Calu3 (cell line): ENCODE measurements around the gene DIAPH2. TPM values are rescaled to one million over a fixed set of nuclear protein-coding genes. Genes with fewer than 3 reads are reported as not detected.
"Not testable (repeated sequence)": the region's sequence is repeated elsewhere in the genome, so short reads cannot be mapped to it uniquely, and the experiment has no call there.

Experiments
- BruUV-seq: library from RNA; stranded (reverse); fragments of 400-500 nt; replicated peaks from 2 replicates; lab custom pipeline; 2021; lab: Mats Ljungman, UMichigan
- CTCF ChIA-PET: fragments of 300-600 bp; sonication (Branson Sonifier 250); formaldehyde crosslinking; loops from one replicate; lab custom pipeline; 2022; ENCODE audit warnings: antibody characterized with exemption; lab: Charles Lee
- DNase-seq: peaks from one replicate; pipeline ENCODE4 v3.0.0; 2022
- H3K27ac Mint-ChIP-seq: one replicate; pipeline ENCODE4 v1.8.0; 2022; ENCODE audit warnings: mixed read lengths; ENCODE audit not compliant: unreplicated experiment
- H3K27me3 Mint-ChIP-seq: one replicate; pipeline ENCODE4 v1.8.0; 2022; ENCODE audit warnings: mixed read lengths; ENCODE audit not compliant: unreplicated experiment
- H3K36me3 Mint-ChIP-seq: one replicate; pipeline ENCODE4 v1.8.0; 2022; ENCODE audit warnings: mild to moderate bottlenecking, moderate library complexity, mixed read lengths; ENCODE audit not compliant: insufficient read depth, unreplicated experiment
- H3K4me1 Mint-ChIP-seq: one replicate; pipeline ENCODE4 v1.8.0; 2022; ENCODE audit warnings: mild to moderate bottlenecking, low read depth, mixed read lengths; ENCODE audit not compliant: unreplicated experiment
- H3K4me3 Mint-ChIP-seq: one replicate; pipeline ENCODE4 v1.8.0; 2022; ENCODE audit warnings: mild to moderate bottlenecking, low read depth, moderate library complexity, mixed read lengths; ENCODE audit not compliant: unreplicated experiment
- H3K9me3 Mint-ChIP-seq: one replicate; pipeline ENCODE4 v1.8.0; 2022; ENCODE audit warnings: low read depth, mixed read lengths; ENCODE audit not compliant: unreplicated experiment
- CTCF ChIP-seq: fragments of 200-600 bp; IDR thresholded peaks from one replicate; pipeline ENCODE4 v1.8.0; 2022; ENCODE audit warnings: antibody characterized with exemption; ENCODE audit not compliant: unreplicated experiment
- intact Hi-C: fragments of 100-400 bp; cut with micrococcal nuclease; formaldehyde crosslinking; loops from one replicate; pipeline ENCODE4 v1.10.0; 2022; ENCODE audit not compliant: unreplicated experiment
- total RNA-seq: library from RNA; stranded (reverse); gene quantifications from 2 replicates; pipeline ENCODE4 v1.2.3, GENCODE V29; 2022

The DIAPH2 gene
- total RNA-seq, 1 experiment from 2014 or later, result 24.2 TPM

- H3K4me3 Mint-ChIP-seq, result no peak overlapping the region
Measured at GRCh38 chrX:97401586-97402136, 717.0 kb downstream of the DIAPH2 start.

GRCh38 chrX:97402333-97402732 is 717.7 kb downstream of the DIAPH2 start:
- CTCF ChIA-PET, result interaction anchor here (0.5 kb wide), 1 partner anchor 24 kb away, joined by 3 read pairs; no protein-coding TSS in a partner anchor
- H3K9me3 Mint-ChIP-seq, result no peaks in the 10 kb centered on the region
- peaks cover 30% of the 10 kb centered on the region for H3K4me1 Mint-ChIP-seq
- H3K36me3 Mint-ChIP-seq, result no peaks in the 10 kb centered on the region
- no peak overlapping the region for H3K4me3 Mint-ChIP-seq
- H3K27me3 Mint-ChIP-seq, result no peaks in the 10 kb centered on the region
- BruUV-seq, result no TSS peak
- intact Hi-C loops, result no loop called here
- no peak for DNase-seq
- no peak overlapping the region for H3K27ac Mint-ChIP-seq
- TF ChIP-seq CTCF, result no peak

More at GRCh38 chrX:97401586-97402136, 717.0 kb downstream of the DIAPH2 start:
- no peaks in the 10 kb centered on the region for H3K36me3 Mint-ChIP-seq
- BruUV-seq, result no TSS peak
- CTCF ChIA-PET, result interaction anchor here (0.5 kb wide), 1 partner anchor 25 kb away, joined by 3 read pairs; no protein-coding TSS in a partner anchor
- no peak for TF ChIP-seq CTCF
- H3K9me3 Mint-ChIP-seq, result no peaks in the 10 kb centered on the region
- H3K4me1 Mint-ChIP-seq, result peaks cover 30% of the 10 kb centered on the region
- H3K27ac Mint-ChIP-seq, result no peak overlapping the region
- H3K27me3 Mint-ChIP-seq, result no peaks in the 10 kb centered on the region
- no peak for DNase-seq
- intact Hi-C loops, result no loop called here

- no peak overlapping the region for H3K27ac Mint-ChIP-seq
- no peak overlapping the region for H3K4me3 Mint-ChIP-seq
- no peaks in the 10 kb centered on the region for H3K27me3 Mint-ChIP-seq
- BruUV-seq, result no TSS peak
- DNase-seq, result no peak
- intact Hi-C loops, result no loop called here
- CTCF ChIA-PET, result no interaction called here
- no peaks in the 10 kb centered on the region for H3K36me3 Mint-ChIP-seq
- TF ChIP-seq CTCF, result no peak
- H3K4me1 Mint-ChIP-seq, result peaks cover 26% of the 10 kb centered on the region
- no peaks in the 10 kb centered on the region for H3K9me3 Mint-ChIP-seq
Measured at GRCh38 chrX:97402903-97403302, 718.3 kb downstream of the DIAPH2 start.

GRCh38 chrX:97405031-97405660 is 720.5 kb downstream of the DIAPH2 start:
- Mint-ChIP-seq H3K4me1 (peaks cover 14% of the 10 kb centered on the region), H3K27me3 (no peaks in the 10 kb centered on the region), H3K4me3 (no peak overlapping the region), H3K27ac (no peak overlapping the region), H3K9me3 (peaks cover 6% of the 10 kb centered on the region), H3K36me3 (no peaks in the 10 kb centered on the region)
- TF ChIP-seq CTCF, result no peak
- DNase-seq, result no peak
- no TSS peak for BruUV-seq
- intact Hi-C loops, result no loop called here
- CTCF ChIA-PET, result no interaction called here

GRCh38 chrX:97409632-97410415 is 725.2 kb downstream of the DIAPH2 start:
- H3K27me3 Mint-ChIP-seq, intact Hi-C loops, H3K36me3 Mint-ChIP-seq, CTCF ChIA-PET, H3K27ac Mint-ChIP-seq, BruUV-seq, DNase-seq, H3K4me1 Mint-ChIP-seq, H3K4me3 Mint-ChIP-seq: not testable (repeated sequence)
- peaks cover 14% of the 10 kb centered on the region for H3K9me3 Mint-ChIP-seq
